Measurements from ENCODE around the gene MTURN.

DNA sequence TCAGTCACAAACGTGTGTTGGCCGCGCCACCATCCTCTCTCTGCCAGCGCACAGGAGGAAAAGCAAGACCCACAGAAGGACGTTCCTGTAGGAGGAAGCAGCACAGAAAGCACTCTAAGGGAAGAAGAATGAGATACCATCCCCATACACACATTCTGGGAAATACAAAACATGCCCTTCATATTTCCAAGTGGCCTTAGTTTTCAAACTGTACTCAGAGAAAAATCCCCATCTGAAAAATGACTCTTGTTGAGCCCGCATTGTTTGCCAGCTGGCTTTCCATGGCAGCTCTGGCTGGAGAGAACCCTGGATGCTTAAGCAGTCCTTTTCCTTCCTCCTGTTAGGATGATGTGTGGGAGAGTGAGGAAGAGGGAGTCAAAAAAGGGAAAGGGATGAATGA lies 33.1 kb downstream of the MTURN start:
- TF ChIP-seq, protein P1, sequence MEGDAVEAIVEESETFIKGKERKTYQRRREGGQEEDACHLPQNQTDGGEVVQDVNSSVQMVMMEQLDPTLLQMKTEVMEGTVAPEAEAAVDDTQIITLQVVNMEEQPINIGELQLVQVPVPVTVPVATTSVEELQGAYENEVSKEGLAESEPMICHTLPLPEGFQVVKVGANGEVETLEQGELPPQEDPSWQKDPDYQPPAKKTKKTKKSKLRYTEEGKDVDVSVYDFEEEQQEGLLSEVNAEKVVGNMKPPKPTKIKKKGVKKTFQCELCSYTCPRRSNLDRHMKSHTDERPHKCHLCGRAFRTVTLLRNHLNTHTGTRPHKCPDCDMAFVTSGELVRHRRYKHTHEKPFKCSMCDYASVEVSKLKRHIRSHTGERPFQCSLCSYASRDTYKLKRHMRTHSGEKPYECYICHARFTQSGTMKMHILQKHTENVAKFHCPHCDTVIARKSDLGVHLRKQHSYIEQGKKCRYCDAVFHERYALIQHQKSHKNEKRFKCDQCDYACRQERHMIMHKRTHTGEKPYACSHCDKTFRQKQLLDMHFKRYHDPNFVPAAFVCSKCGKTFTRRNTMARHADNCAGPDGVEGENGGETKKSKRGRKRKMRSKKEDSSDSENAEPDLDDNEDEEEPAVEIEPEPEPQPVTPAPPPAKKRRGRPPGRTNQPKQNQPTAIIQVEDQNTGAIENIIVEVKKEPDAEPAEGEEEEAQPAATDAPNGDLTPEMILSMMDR (IDR thresholded peaks at IDR 0.05), result no peak
- no peak for TF ChIP-seq POLR2A (IDR thresholded peaks at IDR 0.05)

Measured in Peyer's patch (tissue), 4 donors.